Astrocyte of the spinal cord (primary cell): ENCODE measurements around the gene ASB14.
"Not testable (repeated sequence)": the region's sequence is repeated elsewhere in the genome, so short reads cannot be mapped to it uniquely, and the experiment has no call there.

Experiments used
- DNase-seq: peaks from one replicate; pipeline ENCODE4 v3.0.0; 2011; ENCODE audit warnings: low read depth, low spot score
- H3K4me3 ChIP-seq: 2 replicates; pipeline ENCODE4 v1.5.1; 2011; ENCODE audit warnings: low read depth, mild to moderate bottlenecking, low read length, moderate library complexity
- in situ Hi-C: cut with HindIII; loops from 2 replicates; pipeline ENCODE4 v1.10.0; 2017; ENCODE audit warnings: low sequenced_read_pairs
- TF ChIP-seq, protein P1 (sequence below): IDR thresholded peaks from 2 replicates; pipeline ENCODE4 v1.5.1; 2012; ENCODE audit warnings: low read depth, mild to moderate bottlenecking, low read length, inconsistent platforms

ASB14 gene

DNA sequence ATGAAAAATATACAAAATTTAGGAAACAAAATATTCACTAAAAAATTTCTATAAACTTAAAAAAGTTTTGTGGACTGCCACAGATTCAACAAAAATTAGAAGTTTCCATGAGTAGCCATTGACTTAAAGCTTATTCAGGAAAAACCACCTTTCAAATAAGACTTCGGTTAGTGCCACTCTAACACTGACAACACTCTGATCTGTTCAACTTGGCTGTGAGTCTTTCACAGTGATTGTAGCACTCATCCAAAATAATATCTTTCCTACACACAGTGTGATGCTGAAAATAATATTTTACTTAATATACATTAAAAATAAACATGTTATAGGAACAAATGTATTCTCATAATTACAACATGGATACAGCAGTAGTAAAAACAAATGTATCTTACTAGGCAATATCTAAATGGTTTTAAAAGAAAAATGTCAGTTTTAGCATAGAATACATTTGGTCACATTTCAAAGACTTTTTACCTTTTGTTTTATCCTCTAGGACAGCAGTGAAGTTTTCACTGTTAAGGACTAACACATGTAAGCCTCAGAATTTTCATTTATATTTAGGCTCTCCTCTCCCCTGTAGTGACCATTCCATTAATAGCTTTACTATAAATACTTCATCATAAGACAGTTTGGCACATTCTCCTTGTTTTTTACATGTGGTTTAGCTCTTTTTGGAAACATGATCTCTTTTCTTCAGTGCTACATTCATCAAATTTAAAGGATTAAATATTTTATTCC lies at the start of gene ASB14:
Gene ASB14, minus strand, starts transcription at position 527 of the 738 bp plus-strand sequence. CDS start 652 bp downstream, outside the sequence.
- in situ Hi-C loops: no loop called here
- TF ChIP-seq, protein P1, sequence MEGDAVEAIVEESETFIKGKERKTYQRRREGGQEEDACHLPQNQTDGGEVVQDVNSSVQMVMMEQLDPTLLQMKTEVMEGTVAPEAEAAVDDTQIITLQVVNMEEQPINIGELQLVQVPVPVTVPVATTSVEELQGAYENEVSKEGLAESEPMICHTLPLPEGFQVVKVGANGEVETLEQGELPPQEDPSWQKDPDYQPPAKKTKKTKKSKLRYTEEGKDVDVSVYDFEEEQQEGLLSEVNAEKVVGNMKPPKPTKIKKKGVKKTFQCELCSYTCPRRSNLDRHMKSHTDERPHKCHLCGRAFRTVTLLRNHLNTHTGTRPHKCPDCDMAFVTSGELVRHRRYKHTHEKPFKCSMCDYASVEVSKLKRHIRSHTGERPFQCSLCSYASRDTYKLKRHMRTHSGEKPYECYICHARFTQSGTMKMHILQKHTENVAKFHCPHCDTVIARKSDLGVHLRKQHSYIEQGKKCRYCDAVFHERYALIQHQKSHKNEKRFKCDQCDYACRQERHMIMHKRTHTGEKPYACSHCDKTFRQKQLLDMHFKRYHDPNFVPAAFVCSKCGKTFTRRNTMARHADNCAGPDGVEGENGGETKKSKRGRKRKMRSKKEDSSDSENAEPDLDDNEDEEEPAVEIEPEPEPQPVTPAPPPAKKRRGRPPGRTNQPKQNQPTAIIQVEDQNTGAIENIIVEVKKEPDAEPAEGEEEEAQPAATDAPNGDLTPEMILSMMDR: no peak
- H3K4me3 ChIP-seq: no peak within 1 kb of the TSS
- no peak for DNase-seq

- DNase-seq, in situ Hi-C loops, H3K4me3 ChIP-seq: not testable (repeated sequence)
Observed at GRCh38 chr3:57339071-57339642, 46.7 kb upstream of the ASB14 start.

DNA sequence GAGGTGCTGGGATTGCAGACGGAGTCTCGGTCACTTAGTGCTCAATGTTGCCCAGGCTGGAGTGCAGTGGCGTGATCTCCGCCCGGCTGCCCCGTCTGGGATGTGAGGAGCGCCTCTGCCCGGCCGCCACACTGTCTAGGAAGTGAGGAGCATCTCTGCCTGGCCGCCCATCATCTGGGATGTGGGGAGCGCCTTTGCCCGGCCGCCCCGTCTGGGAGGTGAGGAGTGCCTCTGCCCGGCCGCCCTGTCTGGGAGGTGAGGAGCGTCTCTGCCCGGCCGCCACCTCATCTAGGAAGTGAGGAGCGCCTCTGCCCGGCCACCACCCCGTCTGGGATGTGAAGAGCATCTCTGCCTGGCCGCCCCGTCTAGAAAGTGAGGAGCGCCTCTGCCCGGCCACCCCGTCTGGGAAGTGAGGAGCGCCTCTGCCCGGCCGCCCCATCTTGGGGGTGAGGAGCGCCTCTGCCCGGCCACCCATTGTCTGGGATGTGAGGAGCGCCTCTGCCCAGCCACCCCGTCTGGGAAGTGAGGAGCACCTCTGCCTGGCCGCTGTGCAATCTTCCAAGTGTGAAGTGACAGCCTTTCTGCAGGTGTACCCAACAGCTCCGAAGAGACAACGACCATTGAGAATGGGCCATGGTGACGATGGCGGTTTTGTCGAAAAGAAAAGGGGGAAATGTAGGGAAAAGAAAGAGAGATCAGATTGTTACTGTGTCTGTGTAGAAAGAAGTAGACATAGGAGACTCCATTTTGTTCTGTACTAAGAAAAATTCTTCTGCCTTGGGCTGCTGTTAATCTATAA lies 46.0 kb upstream of the ASB14 start:
- in situ Hi-C loops, H3K4me3 ChIP-seq, DNase-seq: not testable (repeated sequence)

GRCh38 chr3:57335283-57335938 lies 42.9 kb upstream of the ASB14 start:
- TF ChIP-seq, protein P1: no peak

GRCh38 chr3:57331078-57331610 lies 38.7 kb upstream of the ASB14 start:
- H3K4me3 ChIP-seq: no peak overlapping the region
- in situ Hi-C loops: no loop called here
- TF ChIP-seq, protein P1: no peak
- no peak for DNase-seq

More at GRCh38 chr3:57335283-57335938, 42.9 kb upstream of the ASB14 start:
- no peak for DNase-seq
- in situ Hi-C loops: no loop called here
- no peak overlapping the region for H3K4me3 ChIP-seq

DNA sequence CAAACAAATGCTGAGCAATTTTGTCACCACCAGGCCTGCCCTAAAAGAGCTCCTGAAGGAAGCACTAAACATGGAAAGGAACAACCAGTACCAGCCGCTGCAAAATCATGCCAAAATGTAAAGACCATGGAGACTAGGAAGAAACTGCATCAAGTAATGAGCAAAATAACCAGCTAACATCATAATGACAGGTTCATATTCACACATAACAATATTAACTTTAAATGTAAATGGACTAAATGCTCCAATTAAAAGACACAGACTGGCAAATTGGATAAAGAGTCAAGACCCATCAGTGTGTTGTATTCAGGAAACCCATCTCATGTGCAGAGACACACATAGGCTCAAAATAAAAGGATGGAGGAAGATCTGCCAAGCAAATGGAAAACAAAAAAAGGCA lies 34.0 kb upstream of the ASB14 start:
- DNase-seq, in situ Hi-C loops, H3K4me3 ChIP-seq: not testable (repeated sequence)

DNA sequence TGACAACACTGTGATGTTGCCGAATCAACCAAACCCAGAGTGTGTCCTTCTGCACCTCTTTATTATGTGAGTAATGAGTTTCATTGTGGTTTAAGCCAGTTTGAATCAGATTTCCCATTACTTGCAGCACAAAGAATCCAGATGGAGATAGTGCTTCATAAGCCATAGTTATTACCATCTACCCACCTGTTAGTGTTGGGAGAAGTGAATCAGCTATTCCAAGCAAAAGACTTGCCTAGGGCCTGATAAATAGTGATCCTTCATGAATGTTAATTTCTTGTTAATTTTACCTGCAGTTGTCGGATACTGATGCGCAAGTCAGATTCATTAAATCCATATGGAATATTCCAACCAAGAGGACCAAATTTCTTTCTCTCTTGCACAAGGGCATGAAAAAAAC lies 21.7 kb upstream of the ASB14 start:
- in situ Hi-C loops: no loop called here
- TF ChIP-seq, protein P1: no peak
- H3K4me3 ChIP-seq: no peak overlapping the region
- DNase-seq: no peak
